HL-60/S4 treated with retinoic acid at 250 ng/mL for 4 days and 3 days (cell line): ENCODE measurements around the gene ADARB2.

Source experiments
- in situ Hi-C: fragments of 300-500 bp; cut with MboI; formaldehyde crosslinking; loops from 2 replicates; pipeline ENCODE4 v1.7.0; 2022; ENCODE audit warnings: low sequenced_read_pairs

The ADARB2 gene

DNA sequence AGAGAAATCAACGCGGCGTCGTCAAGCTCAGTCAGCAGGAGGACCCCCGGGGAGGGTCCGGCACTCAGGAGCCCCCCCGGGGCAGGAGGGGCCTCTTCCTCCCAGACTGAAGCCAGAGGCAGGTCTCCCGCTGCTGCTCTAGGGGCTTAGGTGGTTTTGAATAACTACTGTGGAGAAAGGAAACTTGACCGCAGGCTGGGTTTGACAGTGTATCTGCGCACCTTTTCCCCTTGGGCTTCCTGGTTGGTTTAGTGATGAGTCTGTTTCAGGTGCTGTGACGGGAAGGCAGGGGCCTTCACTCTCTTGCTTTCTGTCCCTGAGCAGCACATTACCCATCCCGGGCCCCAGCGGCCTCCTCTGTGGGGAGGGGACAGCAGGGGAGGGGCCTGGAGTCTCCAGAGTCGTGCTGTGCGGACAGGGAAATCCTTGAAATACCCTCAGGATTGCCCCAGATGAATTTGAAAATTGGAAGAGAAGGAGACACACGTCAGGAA is 262.2 kb downstream of the ADARB2 start:
- in situ Hi-C loops = no loop called here

GRCh38 chr10:1474376-1475097 is 262.8 kb downstream of the ADARB2 start:
- in situ Hi-C loops = loop anchor here (25.0 kb wide), 1 partner anchor 112 kb away; no protein-coding TSS in a partner anchor

- in situ Hi-C loops = loop anchor here (25.0 kb wide), 1 partner anchor 112 kb away; no protein-coding TSS in a partner anchor
Measured at GRCh38 chr10:1473874-1474273, 263.5 kb downstream of the ADARB2 start.

GRCh38 chr10:1472178-1472958 is 265.0 kb downstream of the ADARB2 start:
- in situ Hi-C loops = loop anchor here (25.0 kb wide), 1 partner anchor 110 kb away; no protein-coding TSS in a partner anchor

DNA sequence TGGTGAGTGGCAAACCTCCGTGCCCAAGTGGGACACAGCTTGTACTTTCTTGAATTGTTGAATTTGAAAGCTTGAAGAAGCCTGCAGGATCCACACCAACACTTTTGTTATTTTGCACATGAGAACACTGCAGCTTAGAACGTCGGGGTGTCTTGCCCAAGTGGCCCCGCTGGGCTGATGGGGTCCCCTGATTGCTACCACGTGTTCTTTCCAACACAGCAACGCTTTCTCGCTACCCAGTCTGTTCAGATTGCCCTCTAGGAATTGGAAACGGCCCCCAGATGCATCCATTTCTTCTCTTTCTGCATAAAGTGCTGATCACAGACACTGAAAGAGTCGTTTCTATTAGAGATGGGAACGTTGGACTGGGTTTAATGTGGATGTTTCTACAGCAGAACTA is 268.5 kb downstream of the ADARB2 start:
- in situ Hi-C loops = loop anchor here (25.0 kb wide), 1 partner anchor 107 kb away; no protein-coding TSS in a partner anchor

DNA sequence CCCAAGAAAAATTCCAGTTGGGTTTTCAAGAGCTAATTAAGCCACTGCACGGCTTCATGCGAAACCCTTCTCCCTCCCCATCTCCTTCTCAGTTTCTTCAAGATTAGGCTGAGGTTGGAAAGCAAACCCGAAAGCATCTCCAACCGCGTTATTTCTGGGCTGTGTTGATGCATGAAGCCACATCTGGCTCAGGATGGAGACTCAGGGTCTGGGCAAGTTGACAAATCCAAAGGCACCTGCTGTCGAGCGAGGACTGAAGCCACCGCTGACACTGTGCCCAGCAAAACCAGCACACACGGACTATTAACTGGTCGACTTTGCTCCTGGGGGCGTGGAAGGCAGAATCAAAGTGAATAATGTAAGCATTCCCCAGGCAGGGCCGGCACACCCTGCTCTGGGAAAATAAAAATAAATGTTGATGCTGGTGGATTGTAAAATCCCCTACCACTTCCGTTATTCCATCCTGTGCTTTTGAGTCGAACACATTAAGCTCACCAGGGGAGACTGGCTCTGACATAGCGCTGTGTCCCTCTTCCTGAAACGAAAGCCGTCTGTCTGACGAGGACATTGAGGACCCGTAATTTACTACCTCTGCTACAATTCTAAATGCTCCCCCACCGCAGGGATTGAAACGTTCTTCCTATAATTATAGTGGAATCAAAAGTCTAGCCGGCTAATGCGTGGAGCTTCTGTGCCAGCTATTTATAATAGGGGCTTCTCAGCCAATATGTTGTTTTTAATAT is 269.8 kb downstream of the ADARB2 start:
- in situ Hi-C loops = loop anchor here (25.0 kb wide), 1 partner anchor 105 kb away; no protein-coding TSS in a partner anchor

- in situ Hi-C loops = loop anchor here (25.0 kb wide), 1 partner anchor 104 kb away; no protein-coding TSS in a partner anchor
Measured at GRCh38 chr10:1465993-1466764, 271.1 kb downstream of the ADARB2 start.

DNA sequence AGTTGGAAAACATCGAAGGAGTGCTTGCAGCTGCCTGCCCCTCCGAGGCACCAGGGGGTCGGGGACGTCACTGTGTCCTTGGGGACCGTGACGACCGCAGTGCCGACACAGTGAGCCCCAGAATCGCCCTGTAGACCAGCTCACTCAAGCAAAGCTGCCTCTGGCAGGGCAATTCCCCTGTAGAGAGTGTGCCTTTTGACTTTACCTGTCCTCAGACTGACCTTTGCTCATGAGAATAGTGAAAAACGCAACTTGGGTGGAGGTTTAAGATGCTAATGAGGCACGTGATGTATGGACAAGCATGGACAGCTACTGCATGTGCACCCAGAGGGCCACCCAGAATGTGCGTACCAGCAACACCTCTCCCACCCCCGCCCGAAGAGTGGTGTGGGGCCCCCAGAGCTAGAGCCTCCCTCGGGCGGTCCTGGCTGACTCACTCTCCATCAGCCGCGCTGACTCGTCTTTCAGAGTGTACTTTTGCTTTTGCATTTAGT is 271.9 kb downstream of the ADARB2 start:
- in situ Hi-C loops = loop anchor here (25.0 kb wide), 1 partner anchor 103 kb away; no protein-coding TSS in a partner anchor

DNA sequence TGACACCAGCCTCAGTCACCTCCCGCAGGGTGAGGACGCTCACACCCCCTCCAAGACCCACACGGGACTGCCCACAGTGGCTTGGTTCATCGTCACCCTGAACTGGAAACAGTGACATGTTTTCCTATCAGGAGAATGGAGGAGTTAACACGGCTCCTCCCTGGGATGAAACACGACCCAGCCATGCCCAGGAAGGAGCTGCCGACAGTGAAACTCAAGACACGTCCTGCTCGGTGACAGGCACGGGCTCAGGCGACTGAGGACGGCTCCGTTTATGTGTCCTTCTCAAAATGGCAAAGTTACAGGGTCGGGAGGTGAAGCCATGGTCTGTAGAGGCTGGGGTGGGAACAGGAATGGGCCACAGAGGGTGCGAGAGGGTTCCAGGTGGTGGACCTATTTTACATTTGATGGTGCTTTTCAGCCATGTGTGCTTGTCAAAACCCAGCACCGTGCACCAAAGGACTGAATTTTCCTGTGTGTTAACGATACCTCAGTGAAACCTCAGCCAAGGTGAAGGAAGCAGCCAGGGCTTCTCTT is 272.4 kb downstream of the ADARB2 start:
- in situ Hi-C loops = loop anchor here (25.0 kb wide), 1 partner anchor 103 kb away; no protein-coding TSS in a partner anchor

- in situ Hi-C loops = loop anchor here (25.0 kb wide), 1 partner anchor 102 kb away; no protein-coding TSS in a partner anchor
Measured at GRCh38 chr10:1463971-1464370, 273.4 kb downstream of the ADARB2 start.

DNA sequence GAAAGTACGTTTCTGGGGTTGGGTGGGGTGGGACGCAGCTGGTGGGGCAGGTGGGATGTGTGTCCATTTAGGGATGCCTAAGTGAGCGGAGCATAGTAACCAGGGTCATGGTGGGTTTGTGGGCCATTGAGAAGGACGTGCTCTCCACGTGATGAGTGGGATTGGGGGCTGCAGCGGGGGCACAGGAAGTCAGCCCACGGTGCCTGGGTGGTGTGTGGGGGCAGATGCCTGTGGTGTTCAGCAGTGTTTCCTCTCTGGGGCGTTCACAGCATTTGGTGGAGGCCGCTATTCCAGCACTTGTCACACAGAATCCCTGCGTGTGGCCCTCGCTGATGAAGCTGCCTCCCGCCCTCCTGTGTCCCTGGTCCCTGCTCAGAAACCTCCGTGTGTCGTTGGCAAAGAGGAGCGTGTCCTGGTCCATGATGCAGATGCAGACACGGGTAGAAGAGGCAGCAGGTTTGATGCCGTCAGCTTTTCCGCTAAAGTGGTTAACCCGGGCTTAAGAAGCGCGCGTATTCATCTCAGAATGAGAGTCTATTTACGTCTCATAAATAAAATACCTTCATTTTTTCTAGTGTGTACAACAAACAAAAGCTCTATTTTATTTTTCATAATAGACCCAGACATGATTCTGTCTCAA is 274.2 kb downstream of the ADARB2 start:
- in situ Hi-C loops = loop anchor here (25.0 kb wide), 1 partner anchor 101 kb away; no protein-coding TSS in a partner anchor

GRCh38 chr10:1462521-1462920 is 274.8 kb downstream of the ADARB2 start:
- in situ Hi-C loops = loop anchor here (25.0 kb wide), 1 partner anchor 100 kb away; no protein-coding TSS in a partner anchor

DNA sequence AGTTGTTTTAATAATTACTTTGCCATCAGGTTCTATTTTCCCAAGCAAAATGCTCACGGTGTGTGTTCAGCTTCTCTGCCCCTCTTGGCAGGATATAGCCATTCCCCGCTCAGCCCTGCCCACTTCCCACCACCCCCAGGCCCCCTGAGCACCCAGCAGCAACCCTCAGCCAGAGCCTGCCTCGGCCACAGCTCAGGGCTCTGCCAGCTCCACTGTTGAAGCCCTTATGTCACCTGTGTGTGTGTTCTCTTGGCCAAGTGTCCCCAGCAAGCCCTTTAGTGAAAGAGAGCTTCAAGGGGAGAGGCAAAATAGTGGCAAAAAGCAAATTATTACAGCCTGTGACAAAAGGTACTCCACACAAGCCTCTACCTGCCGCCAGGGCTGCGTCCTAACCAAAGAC is 275.3 kb downstream of the ADARB2 start:
- in situ Hi-C loops = loop anchor here (25.0 kb wide), 1 partner anchor 100 kb away; no protein-coding TSS in a partner anchor

GRCh38 chr10:1461016-1461415 is 276.3 kb downstream of the ADARB2 start:
- in situ Hi-C loops = loop anchor here (25.0 kb wide), 1 partner anchor 99 kb away; no protein-coding TSS in a partner anchor

DNA sequence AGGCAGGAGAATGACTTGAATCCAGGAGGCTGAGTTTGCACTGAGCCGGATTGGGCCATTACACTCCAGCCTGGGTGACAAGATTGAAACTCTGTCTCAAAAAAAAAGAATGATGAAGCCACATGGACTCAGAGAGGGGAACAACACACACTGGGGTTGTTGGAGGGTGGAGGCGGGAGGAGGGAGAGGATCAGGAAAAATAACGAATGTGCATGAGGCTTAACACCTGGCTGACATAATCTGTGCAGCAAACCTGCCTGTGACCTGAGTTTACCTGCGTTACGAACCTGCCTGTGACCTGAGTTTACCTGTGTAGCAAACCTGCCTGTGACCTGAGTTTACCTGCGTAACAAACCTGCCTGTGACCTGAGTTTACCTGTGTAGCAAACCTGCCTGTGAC is 277.7 kb downstream of the ADARB2 start:
- in situ Hi-C loops = loop anchor here (25.0 kb wide), 1 partner anchor 97 kb away; no protein-coding TSS in a partner anchor

GRCh38 chr10:1454951-1455350 is 282.4 kb downstream of the ADARB2 start:
- in situ Hi-C loops = loop anchor here (25.0 kb wide), 1 partner anchor 93 kb away; no protein-coding TSS in a partner anchor

DNA sequence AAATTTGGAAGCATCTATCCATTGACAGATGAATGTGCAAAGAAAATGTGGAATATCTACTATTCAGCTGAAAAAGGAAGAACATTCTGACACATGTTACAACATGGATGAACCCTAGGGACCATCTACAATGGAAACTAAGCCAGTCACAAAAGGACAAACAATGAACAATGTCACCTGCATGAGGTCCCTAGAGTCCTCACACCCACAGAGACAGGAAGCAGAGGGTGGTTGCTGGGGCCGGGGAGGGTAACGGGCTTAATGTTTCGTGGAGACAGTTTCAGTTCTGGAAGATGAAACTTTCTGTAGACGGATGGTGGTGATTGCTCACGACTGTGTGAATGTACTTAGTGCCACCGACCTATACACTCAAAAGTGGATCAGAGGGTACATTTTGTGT is 282.9 kb downstream of the ADARB2 start:
- in situ Hi-C loops = loop anchor here (25.0 kb wide), 1 partner anchor 92 kb away; no protein-coding TSS in a partner anchor

- in situ Hi-C loops = loop anchor here (25.0 kb wide), 1 partner anchor 90 kb away; no protein-coding TSS in a partner anchor
Measured at GRCh38 chr10:1452777-1453176, 284.5 kb downstream of the ADARB2 start.
